WTC11 (cell line): Measurements from ENCODE around the gene MAPRE2. TPM values are rescaled to one million over a fixed set of nuclear protein-coding genes. Genes with fewer than 3 reads are reported as not detected.

Experiments
- ATAC-seq: fragments of 200-7000 bp; cut with Tn5 transposase; 2 replicates; pipeline ENCODE4 v1.10.0; 2021; ENCODE audit warnings: mild to moderate bottlenecking, moderate library complexity
- CTCF ChIA-PET: fragments of 300-600 bp; sonication (Branson Sonifier 250); formaldehyde crosslinking; loops from one replicate; lab custom pipeline; 2021; ENCODE audit warnings: antibody characterized with exemption; lab: Charles Lee
- POLR2A ChIA-PET: fragments of 350-600 bp; sonication (Branson Sonifier 250); formaldehyde crosslinking; loops from one replicate; lab custom pipeline; 2021; ENCODE audit warnings: antibody characterized with exemption; lab: Charles Lee
- DNase-seq: peaks from one replicate; pipeline ENCODE4 v3.0.0; 2021; ENCODE audit warnings: low spot score
- H3K27ac Mint-ChIP-seq: 2 replicates; pipeline ENCODE4 v1.8.0; 2021; ENCODE audit warnings: mixed read lengths
- H3K27me3 Mint-ChIP-seq: 2 replicates; pipeline ENCODE4 v1.8.0; 2021; ENCODE audit warnings: low read depth, mild to moderate bottlenecking, moderate library complexity, mixed read lengths
- H3K36me3 Mint-ChIP-seq: 2 replicates; pipeline ENCODE4 v1.8.0; 2021; ENCODE audit warnings: mixed read lengths
- H3K4me1 Mint-ChIP-seq: 2 replicates; pipeline ENCODE4 v1.8.0; 2022; ENCODE audit warnings: mixed read lengths
- H3K4me3 Mint-ChIP-seq: 2 replicates; pipeline ENCODE4 v1.8.0; 2021; ENCODE audit warnings: mild to moderate bottlenecking, moderate library complexity, mixed read lengths
- H3K9me3 Mint-ChIP-seq: 2 replicates; pipeline ENCODE4 v1.8.0; 2021; ENCODE audit warnings: mixed read lengths
- ATF2 ChIP-seq: sonication (generic); formaldehyde crosslinking; IDR thresholded peaks from 2 replicates; pipeline ENCODE4 v1.8.1; 2022; ENCODE audit warnings: low read depth, missing genetic modification reagents, borderline replicate concordance
- ATF3 ChIP-seq: sonication (generic); formaldehyde crosslinking; conservative IDR thresholded peaks from 2 replicates; pipeline ENCODE4 v1.8.1; 2022; ENCODE audit warnings: mild to moderate bottlenecking, missing genetic modification reagents
- ATF6 ChIP-seq: sonication (generic); formaldehyde crosslinking; IDR thresholded peaks from 2 replicates; pipeline ENCODE4 v1.8.1; 2023; ENCODE audit warnings: mild to moderate bottlenecking, missing genetic modification reagents
- CBFB ChIP-seq: sonication (generic); formaldehyde crosslinking; IDR thresholded peaks from 2 replicates; pipeline ENCODE4 v1.8.1; 2022; ENCODE audit warnings: mild to moderate bottlenecking, low read depth, missing genetic modification reagents
- E2F5 ChIP-seq: sonication (generic); formaldehyde crosslinking; IDR thresholded peaks from 2 replicates; pipeline ENCODE4 v1.8.1; 2022; ENCODE audit warnings: mild to moderate bottlenecking, moderate library complexity, missing genetic modification reagents
- ELF4 ChIP-seq: sonication (generic); formaldehyde crosslinking; IDR thresholded peaks from 2 replicates; pipeline ENCODE4 v1.8.1; 2022; ENCODE audit warnings: low read depth, mild to moderate bottlenecking, moderate library complexity, missing genetic modification reagents
- EMX1 ChIP-seq: fragments of 250-450 bp; sonication (Bioruptor Pico); IDR thresholded peaks from 2 replicates; pipeline ENCODE4 v1.8.0; 2021; ENCODE audit warnings: mild to moderate bottlenecking
- ERG ChIP-seq: fragments of 250-450 bp; sonication (Bioruptor Pico); IDR thresholded peaks from 2 replicates; pipeline ENCODE4 v1.8.0; 2021; ENCODE audit warnings: mild to moderate bottlenecking
- JAZF1 ChIP-seq: fragments of 250-450 bp; sonication (Bioruptor Pico); IDR thresholded peaks from 2 replicates; pipeline ENCODE4 v1.9.0; 2021; ENCODE audit warnings: moderate library complexity, mild to moderate bottlenecking, inconsistent platforms
- NR1H2 ChIP-seq: sonication (generic); formaldehyde crosslinking; IDR thresholded peaks from 2 replicates; pipeline ENCODE4 v1.9.0; 2021; ENCODE audit warnings: mild to moderate bottlenecking, moderate library complexity, missing genetic modification reagents
- OVOL2 ChIP-seq: fragments of 250-450 bp; sonication (Bioruptor Pico); IDR thresholded peaks from 2 replicates; pipeline ENCODE4 v1.9.0; 2021; ENCODE audit warnings: mild to moderate bottlenecking, borderline replicate concordance
- RELA ChIP-seq: sonication (generic); formaldehyde crosslinking; IDR thresholded peaks from 2 replicates; pipeline ENCODE4 v1.8.1; 2022; ENCODE audit warnings: missing genetic modification reagents, mild to moderate bottlenecking, borderline replicate concordance
- RORB ChIP-seq: fragments of 250-450 bp; sonication (Bioruptor Pico); IDR thresholded peaks from 2 replicates; pipeline ENCODE4 v1.9.0; 2021; ENCODE audit warnings: mild to moderate bottlenecking
- SMAD3 ChIP-seq: sonication (generic); formaldehyde crosslinking; IDR thresholded peaks from 2 replicates; pipeline ENCODE4 v1.8.0; 2022; ENCODE audit warnings: missing genetic modification reagents, mild to moderate bottlenecking, borderline replicate concordance
- SMAD4 ChIP-seq: sonication (generic); formaldehyde crosslinking; IDR thresholded peaks from 2 replicates; pipeline ENCODE4 v1.8.0; 2022; ENCODE audit warnings: mild to moderate bottlenecking, missing genetic modification reagents
- STAT6 ChIP-seq: sonication (generic); formaldehyde crosslinking; conservative IDR thresholded peaks from 2 replicates; pipeline ENCODE4 v1.8.1; 2023; ENCODE audit warnings: mild to moderate bottlenecking, low read depth, missing genetic modification reagents, moderate library complexity
- TEAD4 ChIP-seq: sonication (generic); formaldehyde crosslinking; IDR thresholded peaks from 2 replicates; pipeline ENCODE4 v1.8.0; 2022; ENCODE audit warnings: mild to moderate bottlenecking, missing genetic modification reagents
- ZBTB43 ChIP-seq: sonication (generic); formaldehyde crosslinking; IDR thresholded peaks from 2 replicates; pipeline ENCODE4 v1.8.1; 2023; ENCODE audit warnings: mild to moderate bottlenecking, missing genetic modification reagents
- ZNF121 ChIP-seq: sonication (generic); formaldehyde crosslinking; IDR thresholded peaks from 2 replicates; pipeline ENCODE4 v1.8.0; 2023; ENCODE audit warnings: missing genetic modification reagents
- ZNF138 ChIP-seq: sonication (generic); formaldehyde crosslinking; conservative IDR thresholded peaks from 2 replicates; pipeline ENCODE4 v1.8.1; 2022; ENCODE audit warnings: mild to moderate bottlenecking, moderate library complexity, missing genetic modification reagents
- ZNF281 ChIP-seq: sonication (generic); formaldehyde crosslinking; IDR thresholded peaks from 2 replicates; pipeline ENCODE4 v1.8.0; 2023; ENCODE audit warnings: mild to moderate bottlenecking, missing genetic modification reagents
- total RNA-seq: library from RNA; stranded (reverse); gene quantifications from 3 replicates; pipeline ENCODE4 v1.2.3, GENCODE V29; 2021

Gene MAPRE2
- total RNA-seq, 1 experiment from 2014 or later = 20.4 TPM

- TF ChIP-seq ATF2 (no peak), STAT6 (no peak), ATF3 (CRISPR knock-in tag) (no peak), ZBTB43 (CRISPR knock-in tag) (no peak), ZNF121 (CRISPR knock-in tag) (no peak), NR1H2 (CRISPR knock-in tag) (no peak), RORB (CRISPR knock-in tag) (no peak), EMX1 (CRISPR knock-in tag) (no peak)
These were observed 77.4 kb downstream of the MAPRE2 start (continued) for GRCh38 chr18:35118641-35119040.

- no peak overlapping the region for H3K4me3 Mint-ChIP-seq
- H3K4me1 Mint-ChIP-seq = peaks cover 26% of the 10 kb centered on the region
- H3K9me3 Mint-ChIP-seq = peaks cover 8% of the 10 kb centered on the region
- ChIA-PET POLR2A (interaction anchor here (1.2 kb wide), 1 partner anchor 51 kb away, joined by 4 read pairs; no protein-coding TSS in a partner anchor), CTCF (no interaction called here)
- H3K27me3 Mint-ChIP-seq = no peaks in the 10 kb centered on the region
- no peak for ATAC-seq
- no peak overlapping the region for H3K27ac Mint-ChIP-seq
- TF ChIP-seq OVOL2 (CRISPR knock-in tag) (no peak), ELF4 (CRISPR knock-in tag) (no peak), TEAD4 (CRISPR knock-in tag) (no peak), SMAD4 (CRISPR knock-in tag) (no peak), E2F5 (CRISPR knock-in tag) (no peak), CBFB (CRISPR knock-in tag) (no peak), ZNF281 (CRISPR knock-in tag) (no peak), SMAD3 (CRISPR knock-in tag) (no peak), ERG (no peak), ZNF138 (CRISPR knock-in tag) (no peak), JAZF1 (CRISPR knock-in tag) (no peak), RELA (CRISPR knock-in tag) (no peak), ATF6 (no peak)
- TF ChIP-seq, all 79 proteins: peak for 0
- DNase-seq = no peak
- peaks cover 3% of the 10 kb centered on the region; the same call in 1 of the 2 replicates for H3K36me3 Mint-ChIP-seq
These were observed 79.8 kb downstream of the MAPRE2 start for GRCh38 chr18:35121038-35121437.
